ENCODE measurements around the gene ZBTB11. TPM values are rescaled to one million over a fixed set of nuclear protein-coding genes. Genes with fewer than 3 reads are reported as not detected.

The ZBTB11 gene
- total and polyA plus RNA-seq, 9 of the 15 experiments (the other 6 are each of a cell fraction or from before 2014, with no cell fraction given) = 6.2 to 31.9 (median 21.4) TPM

DNA sequence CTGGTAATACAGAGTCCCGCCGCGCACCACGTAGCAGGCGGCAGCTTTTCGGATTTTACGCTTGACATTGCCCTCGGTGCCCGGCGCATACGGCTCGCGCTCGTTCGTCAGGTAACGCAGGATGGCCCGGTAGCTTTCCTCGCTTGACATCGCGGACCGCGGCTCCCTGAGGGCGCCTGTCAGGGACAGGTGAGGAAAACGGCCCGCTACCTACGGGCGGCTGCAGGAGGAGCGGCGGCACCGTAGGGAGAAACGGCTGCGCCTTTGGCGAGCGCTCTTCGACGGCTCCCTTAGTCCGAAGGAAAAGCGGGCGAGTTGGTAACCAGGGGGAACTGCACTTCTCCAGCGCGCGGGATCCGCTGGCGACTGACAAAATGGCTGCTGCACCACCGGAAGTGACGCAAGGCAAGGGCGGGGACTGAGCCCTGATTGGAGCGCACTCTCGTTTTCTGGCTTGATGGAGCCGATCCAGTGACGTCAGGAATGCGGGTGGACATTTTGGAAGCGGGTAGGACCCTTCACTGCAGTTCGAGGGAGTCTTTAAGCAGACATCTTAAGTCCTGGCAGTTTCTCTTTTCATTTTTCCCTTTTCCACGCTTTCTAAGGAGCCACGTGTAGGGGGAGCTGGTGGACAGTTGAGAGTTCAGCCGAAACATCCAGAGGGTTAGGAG lies at the start of gene ZBTB11 (continued):
- TF ChIP-seq, protein P1, sequence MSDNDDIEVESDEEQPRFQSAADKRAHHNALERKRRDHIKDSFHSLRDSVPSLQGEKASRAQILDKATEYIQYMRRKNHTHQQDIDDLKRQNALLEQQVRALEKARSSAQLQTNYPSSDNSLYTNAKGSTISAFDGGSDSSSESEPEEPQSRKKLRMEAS (CRISPR knock-in tag; IDR thresholded peaks at IDR 0.05) = 0 out of 2 replicates have a peak, but pooled peaks have one; percentile 21
- no peak for TF ChIP-seq POLR3A (IDR thresholded peaks at IDR 0.05; ENCODE audit: borderline replicate concordance, extremely low read depth, insufficient read depth, insufficient read length)
- TF ChIP-seq MEF2D (tag; conservative IDR thresholded peaks at IDR 0.05; ENCODE audit: low read depth) = no peak
- TF ChIP-seq XRCC3 (IDR thresholded peaks at IDR 0.05) = no peak
- TF ChIP-seq, protein P2, sequence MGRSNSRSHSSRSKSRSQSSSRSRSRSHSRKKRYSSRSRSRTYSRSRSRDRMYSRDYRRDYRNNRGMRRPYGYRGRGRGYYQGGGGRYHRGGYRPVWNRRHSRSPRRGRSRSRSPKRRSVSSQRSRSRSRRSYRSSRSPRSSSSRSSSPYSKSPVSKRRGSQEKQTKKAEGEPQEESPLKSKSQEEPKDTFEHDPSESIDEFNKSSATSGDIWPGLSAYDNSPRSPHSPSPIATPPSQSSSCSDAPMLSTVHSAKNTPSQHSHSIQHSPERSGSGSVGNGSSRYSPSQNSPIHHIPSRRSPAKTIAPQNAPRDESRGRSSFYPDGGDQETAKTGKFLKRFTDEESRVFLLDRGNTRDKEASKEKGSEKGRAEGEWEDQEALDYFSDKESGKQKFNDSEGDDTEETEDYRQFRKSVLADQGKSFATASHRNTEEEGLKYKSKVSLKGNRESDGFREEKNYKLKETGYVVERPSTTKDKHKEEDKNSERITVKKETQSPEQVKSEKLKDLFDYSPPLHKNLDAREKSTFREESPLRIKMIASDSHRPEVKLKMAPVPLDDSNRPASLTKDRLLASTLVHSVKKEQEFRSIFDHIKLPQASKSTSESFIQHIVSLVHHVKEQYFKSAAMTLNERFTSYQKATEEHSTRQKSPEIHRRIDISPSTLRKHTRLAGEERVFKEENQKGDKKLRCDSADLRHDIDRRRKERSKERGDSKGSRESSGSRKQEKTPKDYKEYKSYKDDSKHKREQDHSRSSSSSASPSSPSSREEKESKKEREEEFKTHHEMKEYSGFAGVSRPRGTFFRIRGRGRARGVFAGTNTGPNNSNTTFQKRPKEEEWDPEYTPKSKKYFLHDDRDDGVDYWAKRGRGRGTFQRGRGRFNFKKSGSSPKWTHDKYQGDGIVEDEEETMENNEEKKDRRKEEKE (IDR thresholded peaks at IDR 0.05; ENCODE audit: borderline replicate concordance in 1 of 2, control insufficient read depth in 1 of 2, low read depth in 2 of 2, low read length in 1 of 2) = peak in 1 of 2 experiments; percentile 70; a peak in 1 of 4 replicates
- peak; percentile 71 for TF ChIP-seq E2F8 (IDR thresholded peaks at IDR 0.05; ENCODE audit: low read depth, partially characterized antibody)
- TF ChIP-seq, protein P3, sequence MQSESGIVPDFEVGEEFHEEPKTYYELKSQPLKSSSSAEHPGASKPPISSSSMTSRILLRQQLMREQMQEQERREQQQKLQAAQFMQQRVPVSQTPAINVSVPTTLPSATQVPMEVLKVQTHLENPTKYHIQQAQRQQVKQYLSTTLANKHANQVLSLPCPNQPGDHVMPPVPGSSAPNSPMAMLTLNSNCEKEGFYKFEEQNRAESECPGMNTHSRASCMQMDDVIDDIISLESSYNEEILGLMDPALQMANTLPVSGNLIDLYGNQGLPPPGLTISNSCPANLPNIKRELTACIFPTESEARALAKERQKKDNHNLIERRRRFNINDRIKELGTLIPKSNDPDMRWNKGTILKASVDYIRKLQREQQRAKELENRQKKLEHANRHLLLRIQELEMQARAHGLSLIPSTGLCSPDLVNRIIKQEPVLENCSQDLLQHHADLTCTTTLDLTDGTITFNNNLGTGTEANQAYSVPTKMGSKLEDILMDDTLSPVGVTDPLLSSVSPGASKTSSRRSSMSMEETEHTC (IDR thresholded peaks at IDR 0.05) = 0 out of 2 replicates have a peak, but pooled peaks have one; percentile 8
- peak; percentile 75 for TF ChIP-seq TEAD4 (IDR thresholded peaks at IDR 0.05; ENCODE audit: low read length)
- TF ChIP-seq TEAD4 (CRISPR knock-in tag; IDR thresholded peaks at IDR 0.05; ENCODE audit: borderline replicate concordance) = no peak
- peak; percentile 63 for TF ChIP-seq POLR2AphosphoS5 (IDR thresholded peaks at IDR 0.05; ENCODE audit: control insufficient read depth, insufficient read depth, low read depth, low read length)
- TF ChIP-seq RCOR1 (IDR thresholded peaks at IDR 0.05; ENCODE audit: borderline replicate concordance in 1 of 2, low read depth in 2 of 2, low read length in 2 of 2) = peak in 1 of 2 experiments; percentile 66; a peak in 1 of 4 replicates
- TF ChIP-seq, protein P4, sequence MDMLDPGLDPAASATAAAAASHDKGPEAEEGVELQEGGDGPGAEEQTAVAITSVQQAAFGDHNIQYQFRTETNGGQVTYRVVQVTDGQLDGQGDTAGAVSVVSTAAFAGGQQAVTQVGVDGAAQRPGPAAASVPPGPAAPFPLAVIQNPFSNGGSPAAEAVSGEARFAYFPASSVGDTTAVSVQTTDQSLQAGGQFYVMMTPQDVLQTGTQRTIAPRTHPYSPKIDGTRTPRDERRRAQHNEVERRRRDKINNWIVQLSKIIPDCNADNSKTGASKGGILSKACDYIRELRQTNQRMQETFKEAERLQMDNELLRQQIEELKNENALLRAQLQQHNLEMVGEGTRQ (CRISPR knock-in tag; IDR thresholded peaks at IDR 0.05) = peak; percentile 42; the same call in 1 of the 2 replicates
- TF ChIP-seq ZNF165 (CRISPR knock-in tag; IDR thresholded peaks at IDR 0.05; ENCODE audit: borderline replicate concordance) = no peak
- peak; percentile 95 to 99 (median 99) for TF ChIP-seq YY1 (IDR thresholded peaks at IDR 0.05; ENCODE audit: borderline replicate concordance in 1 of 3, control insufficient read depth in 1 of 3, extremely low read depth in 1 of 3, insufficient read depth in 3 of 3, insufficient read length in 1 of 3, insufficient replicate concordance in 2 of 3, low read depth in 1 of 3, low read length in 2 of 3)
- peak in 1 of 2 experiments; percentile 21; a peak in 1 of 4 replicates for TF ChIP-seq HDAC1 (IDR thresholded peaks at IDR 0.05)
- TF ChIP-seq RBM22 (IDR thresholded peaks at IDR 0.05; ENCODE audit: low read depth, low read length, poor library complexity, severe bottlenecking) = peak; percentile 80

Data from K562 (cell line).